Liver (tissue), 3 donors: Measurements from ENCODE around the gene CDS1.
A peak's percentile ranks its signal among the peaks of the same experiment; 100 is the strongest.

Experiments
- CTCF ChIP-seq: fragments of 150-350 bp; IDR thresholded peaks from 2 replicates; pipeline ENCODE4 v1.5.1; 2017; ENCODE audit warnings: improper control_type of control experiment, low read depth, low read length; ENCODE audit not compliant: missing input control
- GABPA ChIP-seq, 2 donors: IDR thresholded peaks in 1 of 2; conservative IDR thresholded peaks in 1 of 2; 2 replicates each; pipeline ENCODE4 v1.6.1; 2016; ENCODE audit warnings: antibody characterized with exemption in 2 of 2, mild to moderate bottlenecking in 1 of 2, moderate library complexity in 1 of 2
- JUND ChIP-seq, 2 donors: IDR thresholded peaks; 2 replicates each; pipeline ENCODE4 v1.6.1; 2016; ENCODE audit warnings: antibody characterized with exemption in 2 of 2
- RXRA ChIP-seq, 2 donors: IDR thresholded peaks; 2 replicates each; pipeline ENCODE4 v1.6.1; 2017 to 2018; ENCODE audit warnings: antibody characterized with exemption in 2 of 2, mild to moderate bottlenecking in 1 of 2
- SP1 ChIP-seq: IDR thresholded peaks from 2 replicates; pipeline ENCODE4 v1.6.1; 2018; ENCODE audit warnings: antibody characterized with exemption, mild to moderate bottlenecking
- ZBTB33 ChIP-seq: IDR thresholded peaks from 2 replicates; pipeline ENCODE4 v1.6.1; 2016; ENCODE audit warnings: antibody characterized with exemption
- TF ChIP-seq, protein P1 (sequence below): IDR thresholded peaks from 2 replicates; pipeline ENCODE4 v1.6.1; 2016; ENCODE audit warnings: antibody characterized with exemption
- TF ChIP-seq, protein P2 (sequence below): IDR thresholded peaks from 2 replicates; pipeline ENCODE4 v1.6.1; 2016; ENCODE audit warnings: antibody characterized with exemption, mild to moderate bottlenecking
- donor health status: healthy.
- donor health status: healthy.

GRCh38 chr4:84578540-84579402 lies 4.2 kb upstream of the CDS1 start:
- no peak for TF ChIP-seq JUND (IDR thresholded peaks at IDR 0.05)
- peak; percentile 64 for TF ChIP-seq CTCF
- TF ChIP-seq, protein P1, sequence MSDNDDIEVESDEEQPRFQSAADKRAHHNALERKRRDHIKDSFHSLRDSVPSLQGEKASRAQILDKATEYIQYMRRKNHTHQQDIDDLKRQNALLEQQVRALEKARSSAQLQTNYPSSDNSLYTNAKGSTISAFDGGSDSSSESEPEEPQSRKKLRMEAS, result no peak
- no peak for TF ChIP-seq ZBTB33
- TF ChIP-seq RXRA (IDR thresholded peaks at IDR 0.05), result no peak
- TF ChIP-seq, protein P2, sequence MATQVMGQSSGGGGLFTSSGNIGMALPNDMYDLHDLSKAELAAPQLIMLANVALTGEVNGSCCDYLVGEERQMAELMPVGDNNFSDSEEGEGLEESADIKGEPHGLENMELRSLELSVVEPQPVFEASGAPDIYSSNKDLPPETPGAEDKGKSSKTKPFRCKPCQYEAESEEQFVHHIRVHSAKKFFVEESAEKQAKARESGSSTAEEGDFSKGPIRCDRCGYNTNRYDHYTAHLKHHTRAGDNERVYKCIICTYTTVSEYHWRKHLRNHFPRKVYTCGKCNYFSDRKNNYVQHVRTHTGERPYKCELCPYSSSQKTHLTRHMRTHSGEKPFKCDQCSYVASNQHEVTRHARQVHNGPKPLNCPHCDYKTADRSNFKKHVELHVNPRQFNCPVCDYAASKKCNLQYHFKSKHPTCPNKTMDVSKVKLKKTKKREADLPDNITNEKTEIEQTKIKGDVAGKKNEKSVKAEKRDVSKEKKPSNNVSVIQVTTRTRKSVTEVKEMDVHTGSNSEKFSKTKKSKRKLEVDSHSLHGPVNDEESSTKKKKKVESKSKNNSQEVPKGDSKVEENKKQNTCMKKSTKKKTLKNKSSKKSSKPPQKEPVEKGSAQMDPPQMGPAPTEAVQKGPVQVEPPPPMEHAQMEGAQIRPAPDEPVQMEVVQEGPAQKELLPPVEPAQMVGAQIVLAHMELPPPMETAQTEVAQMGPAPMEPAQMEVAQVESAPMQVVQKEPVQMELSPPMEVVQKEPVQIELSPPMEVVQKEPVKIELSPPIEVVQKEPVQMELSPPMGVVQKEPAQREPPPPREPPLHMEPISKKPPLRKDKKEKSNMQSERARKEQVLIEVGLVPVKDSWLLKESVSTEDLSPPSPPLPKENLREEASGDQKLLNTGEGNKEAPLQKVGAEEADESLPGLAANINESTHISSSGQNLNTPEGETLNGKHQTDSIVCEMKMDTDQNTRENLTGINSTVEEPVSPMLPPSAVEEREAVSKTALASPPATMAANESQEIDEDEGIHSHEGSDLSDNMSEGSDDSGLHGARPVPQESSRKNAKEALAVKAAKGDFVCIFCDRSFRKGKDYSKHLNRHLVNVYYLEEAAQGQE, result no peak
- no peak for TF ChIP-seq GABPA (IDR thresholded peaks at IDR 0.05 in 1 of 2, conservative IDR thresholded peaks at IDR 0.05 in 1 of 2)
- TF ChIP-seq SP1, result no peak
